IMR-90 (cell line): Measurements from ENCODE around the gene CIB2. TPM values are rescaled to one million over a fixed set of nuclear protein-coding genes. Genes with fewer than 3 reads are reported as not detected.

Source experiments
- ATAC-seq: fragments of 200-7000 bp; cut with Tn5 transposase; 2 replicates; pipeline ENCODE4 v1.9.1; 2020; ENCODE audit warnings: low read depth, mild to moderate bottlenecking, moderate library complexity
- BruUV-seq: library from RNA; stranded (reverse); fragments of 400-500 nt; replicated peaks from 2 replicates; lab custom pipeline; 2021; lab: Mats Ljungman, UMichigan
- CTCF ChIA-PET: fragments of 300-600 bp; formaldehyde crosslinking; extraction: SDS; loops from one replicate; lab custom pipeline; 2021; ENCODE audit warnings: antibody characterized with exemption; lab: Yijun Ruan, JAX
- POLR2A ChIA-PET: fragments of 300-600 bp; sonication (Branson Sonifier 250); formaldehyde crosslinking; loops from one replicate; lab custom pipeline; 2022; ENCODE audit warnings: antibody characterized with exemption; ENCODE audit not compliant: unreplicated experiment; lab: Charles Lee
- DNase-seq: peaks from one replicate; pipeline ENCODE4 v3.0.0; 2013
- H2AFZ ChIP-seq: replicated peaks from 2 replicates; pipeline ENCODE3; 2013; ENCODE audit warnings: low read length, mild to moderate bottlenecking; ENCODE audit not compliant: poor library complexity
- H2AK5ac ChIP-seq: 2 replicates; pipeline ENCODE4 v1.6.1; 2013; ENCODE audit warnings: low read depth, low read length, inconsistent platforms
- H2AK9ac ChIP-seq: replicated peaks from 2 replicates; pipeline ENCODE3; 2013; ENCODE audit warnings: mild to moderate bottlenecking, low read depth, low read length, moderate library complexity; ENCODE audit not compliant: poor library complexity
- H2BK120ac ChIP-seq: 2 replicates; pipeline ENCODE4 v1.6.1; 2013; ENCODE audit warnings: low read depth, low read length, inconsistent platforms
- H2BK15ac ChIP-seq: 3 replicates; pipeline ENCODE4 v1.6.1; 2013; ENCODE audit warnings: low read depth, low read length, inconsistent platforms
- H2BK20ac ChIP-seq: 2 replicates; pipeline ENCODE4 v1.6.1; 2013; ENCODE audit warnings: low read depth, mild to moderate bottlenecking, inconsistent platforms, low read length, moderate library complexity
- H2BK5ac ChIP-seq: 2 replicates; pipeline ENCODE4 v1.6.1; 2013; ENCODE audit warnings: mild to moderate bottlenecking, low read depth, low read length, inconsistent platforms; ENCODE audit not compliant: poor library complexity, severe bottlenecking
- H3K14ac ChIP-seq: replicated peaks from 2 replicates; pipeline ENCODE4 v1.6.1; 2013; ENCODE audit warnings: low read depth, low read length, inconsistent platforms
- H3K18ac ChIP-seq: 2 replicates; pipeline ENCODE4 v1.6.1; 2013; ENCODE audit warnings: low read depth, low read length, control low read depth
- H3K23ac ChIP-seq: 2 replicates; pipeline ENCODE4 v1.6.1; 2013; ENCODE audit warnings: low read depth, low read length, inconsistent platforms
- H3K27ac ChIP-seq: 2 replicates; pipeline ENCODE4 v1.5.1; 2013; ENCODE audit warnings: mild to moderate bottlenecking, control low read depth, low read length; ENCODE audit not compliant: insufficient read depth
- H3K27me3 ChIP-seq: 2 replicates; pipeline ENCODE4 v1.6.1; 2013; ENCODE audit warnings: low read length; ENCODE audit not compliant: control insufficient read depth, insufficient read depth
- H3K36me3 ChIP-seq: 2 replicates; pipeline ENCODE4 v1.6.1; 2013; ENCODE audit warnings: low read length, mixed read lengths; ENCODE audit not compliant: control insufficient read depth, insufficient read depth
- H3K4ac ChIP-seq: 2 replicates; pipeline ENCODE4 v1.6.1; 2013; ENCODE audit warnings: low read depth, low read length, inconsistent platforms
- H3K4me1 ChIP-seq: 2 replicates; pipeline ENCODE4 v1.6.1; 2013; ENCODE audit warnings: low read length, mixed read lengths; ENCODE audit not compliant: control insufficient read depth, insufficient read depth
- H3K4me2 ChIP-seq: 2 replicates; pipeline ENCODE4 v1.6.1; 2013; ENCODE audit warnings: low read depth, mild to moderate bottlenecking, control low read depth, low read length, moderate library complexity
- H3K4me3 ChIP-seq: 2 replicates; pipeline ENCODE4 v1.5.1; 2013; ENCODE audit warnings: low read depth, mild to moderate bottlenecking, control low read depth, low read length, moderate library complexity; ENCODE audit not compliant: insufficient read depth
- H3K56ac ChIP-seq: 2 replicates; pipeline ENCODE4 v1.6.1; 2013; ENCODE audit warnings: low read length, inconsistent platforms; ENCODE audit not compliant: insufficient read depth; ENCODE audit errors: extremely low read depth
- H3K79me1 ChIP-seq, 2 experiments: 2 replicates each; pipeline ENCODE4 v1.6.1; 2013; ENCODE audit warnings: low read length in 2 of 2, inconsistent platforms in 1 of 2, low read depth in 1 of 2
- H3K9ac ChIP-seq: 2 replicates; pipeline ENCODE4 v1.6.1; 2013; ENCODE audit warnings: low read depth, low read length, control low read depth
- H3K9me1 ChIP-seq: 2 replicates; pipeline ENCODE4 v1.6.1; 2013; ENCODE audit warnings: low read length, inconsistent platforms; ENCODE audit not compliant: insufficient read depth
- H3K9me3 ChIP-seq: 2 replicates; pipeline ENCODE4 v1.6.1; 2013; ENCODE audit warnings: low read length; ENCODE audit not compliant: control insufficient read depth, insufficient read depth
- H4K20me1 ChIP-seq: 2 replicates; pipeline ENCODE4 v1.6.1; 2013; ENCODE audit warnings: low read length, inconsistent platforms; ENCODE audit not compliant: insufficient read depth
- H4K5ac ChIP-seq: 2 replicates; pipeline ENCODE4 v1.6.1; 2013; ENCODE audit warnings: mild to moderate bottlenecking, low read depth, low read length, control low read depth
- H4K8ac ChIP-seq, 2 experiments: 2 replicates each; pipeline ENCODE4 v1.6.1; 2013; ENCODE audit warnings: low read depth in 2 of 2, low read length in 2 of 2, control low read depth in 1 of 2, inconsistent platforms in 1 of 2
- H4K91ac ChIP-seq: 2 replicates; pipeline ENCODE4 v1.6.1; 2013; ENCODE audit warnings: low read depth, low read length, inconsistent platforms; ENCODE audit not compliant: insufficient read depth
- BHLHE40 ChIP-seq: fragments of 150-350 bp; IDR thresholded peaks from 2 replicates; pipeline ENCODE4 v1.6.1; 2016; ENCODE audit warnings: mild to moderate bottlenecking, low read depth, low read length
- FOS ChIP-seq: fragments of 150-350 bp; IDR thresholded peaks from 2 replicates; pipeline ENCODE4 v1.6.1; 2016; ENCODE audit warnings: low read depth, low read length
- RFX5 ChIP-seq: IDR thresholded peaks from 2 replicates; pipeline ENCODE4 v1.8.0; 2012; ENCODE audit warnings: low read depth, mild to moderate bottlenecking, low read length, moderate library complexity
- WGBS, 2 experiments: methylation state at CpG; one replicate each; pipeline versions ENCODE4 v1.1.5 to v1.1.7; 2013; ENCODE audit warnings: missing lambda C conversion rate in 2 of 2; ENCODE audit not compliant: insufficient read length in 1 of 2; ENCODE audit errors: extremely low coverage in 2 of 2; 5-methylcytosine and 5-hydroxymethylcytosine counted together
- dilution Hi-C: fragments of 300-500 bp; cut with HindIII; formaldehyde crosslinking; loops from one replicate; pipeline ENCODE4 v1.14.3; 2018; ENCODE audit warnings: low sequenced_read_pairs; ENCODE audit not compliant: unreplicated experiment
- in situ Hi-C: fragments of 300-500 bp; cut with MboI; formaldehyde crosslinking; loops from 3 replicates; pipeline ENCODE4 v1.14.3; 2019; ENCODE audit warnings: low sequenced_read_pairs, inconsistent platforms, mixed read lengths
- intact Hi-C: fragments of 100-400 bp; cut with micrococcal nuclease; formaldehyde crosslinking; loops from 2 replicates; pipeline ENCODE4 v1.10.0; 2022
- polyA plus RNA-seq, 3 experiments: library from polyadenylated mRNA; depleted of rRNA; stranded (reverse); fragments of >200 nt; gene quantifications; 2 replicates each; pipeline ENCODE4 v1.2.3, GENCODE V29; 2012; ENCODE audit warnings: low replicate concordance in 1 of 3
- total RNA-seq: library from RNA; depleted of rRNA; stranded (reverse); fragments of >200 nt; gene quantifications from 2 replicates; pipeline ENCODE4 v1.2.3, GENCODE V29; 2012

The CIB2 gene
- total and polyA plus RNA-seq, 2 of the 4 experiments (the other 2 are of a cell fraction): 2.2 to 2.4 TPM

GRCh38 chr15:78093242-78094020, 37.8 kb downstream of the CIB2 start:
- Histone ChIP-seq H4K8ac (peak overlapping the region in 1 of 2 experiments; percentile 8; a peak in 1 of 4 replicates), H2BK120ac (peak overlapping the region; percentile 52), H3K27ac (peak overlapping the region; percentile 19; the same call in 1 of the 2 replicates), H3K56ac (no peak overlapping the region), H3K4me1 (peaks cover 23% of the 10 kb centered on the region), H3K36me3 (no peaks in the 10 kb centered on the region), H4K91ac (peak overlapping the region; percentile 52; the same call in 1 of the 2 replicates), H3K27me3 (peaks cover 28% of the 10 kb centered on the region), H3K9me3 (no peaks in the 10 kb centered on the region), H2AK9ac (no peak overlapping the region), H3K23ac (no peak overlapping the region), H3K9me1 (peaks cover 16% of the 10 kb centered on the region), H2BK5ac (no peak overlapping the region), H3K4me3 (no peak overlapping the region), H3K79me1 (no peaks in the 10 kb centered on the region), H3K14ac (no peak overlapping the region), H3K4ac (peak overlapping the region; percentile 4; the same call in 1 of the 2 replicates), H3K18ac (peak overlapping the region; percentile 37), H2BK15ac (peak overlapping the region; percentile 50; the same call in 1 of the 3 replicates), H4K5ac (no peak overlapping the region), H2BK20ac (peak overlapping the region; percentile 56; the same call in 1 of the 2 replicates), H3K4me2 (peak overlapping the region; percentile 21; the same call in 1 of the 2 replicates), H4K20me1 (peaks cover 17% of the 10 kb centered on the region), H3K9ac (no peak overlapping the region), H2AK5ac (peak overlapping the region; percentile 78), H2AFZ (peak overlapping the region; percentile 3)
- CTCF ChIA-PET: interaction anchor here (1.0 to 2.5 kb wide), 3 partner anchors 11 to 27 kb away, joined by 4 to 10 read pairs (median 7); no protein-coding TSS in a partner anchor
- DNase-seq: peak; percentile 95
- intact Hi-C loops: loop anchor here (5.0 kb wide), 1 partner anchor 86 kb away; no protein-coding TSS in a partner anchor
- dilution Hi-C loops: no loop called here
- 0% methylated on average over 2 of the region's 5 CpGs; no CpG with 5 or more reads in 1 of the 2 experiments for WGBS, 2 experiments
- peak; percentile 90 for ATAC-seq
- TF ChIP-seq BHLHE40 (peak; percentile 69), FOS (peak; percentile 55; the same call in 1 of the 2 replicates), RFX5 (no peak)
- BruUV-seq: no TSS peak
- in situ Hi-C loops: no loop called here
- POLR2A ChIA-PET: interaction anchor here (0.6 kb wide), 1 partner anchor 10 kb away, joined by 3 read pairs; no protein-coding TSS in a partner anchor
